Measurements from ENCODE around the gene SPARC.

Gene SPARC

DNA sequence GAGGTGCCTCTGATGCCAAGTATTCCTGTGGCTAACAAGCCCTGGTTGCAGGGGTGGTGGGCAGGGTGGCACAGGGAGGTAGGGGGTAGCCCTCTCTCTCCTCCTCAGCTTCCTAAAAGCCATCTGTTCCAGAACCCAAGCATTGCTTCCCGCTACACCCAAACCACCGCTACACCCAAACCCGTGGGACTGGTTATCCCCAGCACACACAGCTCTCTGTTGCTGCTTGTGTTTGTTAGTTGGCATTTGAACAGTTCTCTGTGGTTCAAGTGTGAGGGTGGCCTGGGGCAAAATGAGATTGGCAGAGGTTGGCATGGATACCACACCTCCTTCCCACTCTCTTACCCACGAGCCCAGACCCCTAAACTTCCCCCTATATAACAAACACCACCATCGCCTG, 40.4 kb downstream of the SPARC start:
- Histone ChIP-seq H3K27ac (ENCODE audit: poor library complexity, severe bottlenecking) (peak overlapping the region; percentile 66), H3K4me3 (ENCODE audit: severe bottlenecking) (no peak overlapping the region), H3K27me3 (ENCODE audit: insufficient read depth, poor library complexity, severe bottlenecking) (no peaks in the 10 kb centered on the region), H3K9me3 (ENCODE audit: severe bottlenecking) (no peaks in the 10 kb centered on the region), H3K36me3 (ENCODE audit: low read depth) (no peaks in the 10 kb centered on the region), H3K4me1 (ENCODE audit: insufficient read depth, poor library complexity, severe bottlenecking) (peaks cover 19% of the 10 kb centered on the region)
- no peak for ATAC-seq (ENCODE audit: low read depth)
- TF ChIP-seq, protein P1, sequence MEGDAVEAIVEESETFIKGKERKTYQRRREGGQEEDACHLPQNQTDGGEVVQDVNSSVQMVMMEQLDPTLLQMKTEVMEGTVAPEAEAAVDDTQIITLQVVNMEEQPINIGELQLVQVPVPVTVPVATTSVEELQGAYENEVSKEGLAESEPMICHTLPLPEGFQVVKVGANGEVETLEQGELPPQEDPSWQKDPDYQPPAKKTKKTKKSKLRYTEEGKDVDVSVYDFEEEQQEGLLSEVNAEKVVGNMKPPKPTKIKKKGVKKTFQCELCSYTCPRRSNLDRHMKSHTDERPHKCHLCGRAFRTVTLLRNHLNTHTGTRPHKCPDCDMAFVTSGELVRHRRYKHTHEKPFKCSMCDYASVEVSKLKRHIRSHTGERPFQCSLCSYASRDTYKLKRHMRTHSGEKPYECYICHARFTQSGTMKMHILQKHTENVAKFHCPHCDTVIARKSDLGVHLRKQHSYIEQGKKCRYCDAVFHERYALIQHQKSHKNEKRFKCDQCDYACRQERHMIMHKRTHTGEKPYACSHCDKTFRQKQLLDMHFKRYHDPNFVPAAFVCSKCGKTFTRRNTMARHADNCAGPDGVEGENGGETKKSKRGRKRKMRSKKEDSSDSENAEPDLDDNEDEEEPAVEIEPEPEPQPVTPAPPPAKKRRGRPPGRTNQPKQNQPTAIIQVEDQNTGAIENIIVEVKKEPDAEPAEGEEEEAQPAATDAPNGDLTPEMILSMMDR (IDR thresholded peaks at IDR 0.05; ENCODE audit: poor library complexity, severe bottlenecking) = no peak
- DNase-seq (ENCODE audit: low spot score) = peak; percentile 50

DNA sequence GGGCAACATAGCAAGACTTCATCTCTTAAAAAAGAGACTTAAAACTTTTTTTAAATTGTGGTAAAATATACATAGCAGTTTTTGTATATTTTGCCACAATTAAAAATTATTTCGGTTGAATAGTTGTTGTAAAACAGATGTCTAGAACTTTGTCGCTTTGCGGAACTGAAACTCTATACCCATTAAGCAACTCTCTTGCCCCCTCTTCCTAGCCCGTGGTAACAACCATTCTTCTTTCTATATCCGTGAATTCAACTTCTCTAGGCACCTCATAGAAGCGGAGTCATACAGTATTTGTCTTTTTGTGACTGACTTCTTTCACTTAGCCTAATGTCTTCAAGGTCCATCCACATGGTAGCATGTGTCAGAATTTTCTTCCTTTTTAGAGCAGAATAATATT, 43.3 kb downstream of the SPARC start:
- TF ChIP-seq, protein P1 (IDR thresholded peaks at IDR 0.05; ENCODE audit: poor library complexity, severe bottlenecking) = no peak
- no peak overlapping the region for H3K27ac ChIP-seq (ENCODE audit: poor library complexity, severe bottlenecking)
- ATAC-seq (ENCODE audit: low read depth) = no peak
- H3K27me3 ChIP-seq (ENCODE audit: insufficient read depth, poor library complexity, severe bottlenecking) = no peaks in the 10 kb centered on the region
- DNase-seq (ENCODE audit: low spot score) = no peak
- H3K36me3 ChIP-seq (ENCODE audit: low read depth) = no peaks in the 10 kb centered on the region
- no peak overlapping the region for H3K4me3 ChIP-seq (ENCODE audit: severe bottlenecking)
- H3K4me1 ChIP-seq (ENCODE audit: insufficient read depth, poor library complexity, severe bottlenecking) = peaks cover 19% of the 10 kb centered on the region
- H3K9me3 ChIP-seq (ENCODE audit: severe bottlenecking) = no peaks in the 10 kb centered on the region

DNA sequence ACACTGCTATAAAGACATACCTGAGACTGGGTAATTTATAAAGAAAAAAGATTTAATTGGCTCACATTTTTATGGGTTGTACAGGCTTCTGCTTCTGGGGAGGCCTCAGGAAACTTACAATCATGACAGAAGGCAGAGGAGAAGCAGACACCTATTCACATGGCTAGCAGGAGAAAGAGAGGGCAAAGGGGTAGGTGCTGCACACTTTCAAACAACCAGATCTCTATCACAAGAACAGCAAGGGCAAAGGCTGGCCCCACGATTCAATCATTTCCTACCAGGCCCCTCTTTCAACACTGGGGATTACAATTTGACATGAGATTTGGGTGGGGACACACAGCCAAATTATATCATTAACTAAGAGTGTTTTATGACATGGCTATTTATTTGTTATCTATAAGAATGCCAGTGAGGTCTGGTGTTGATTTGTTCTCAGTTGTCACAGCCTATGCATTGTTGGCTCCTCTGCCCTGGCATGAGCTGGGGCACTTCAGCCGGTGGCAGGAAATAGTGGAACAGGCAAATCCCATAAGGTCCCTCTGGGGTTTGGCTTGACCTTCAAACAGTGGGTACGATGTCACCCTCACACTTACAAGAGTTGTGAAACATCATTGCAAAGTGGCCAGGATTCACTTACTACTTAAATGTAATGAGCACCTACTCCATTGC, 44.1 kb downstream of the SPARC start:
- H3K27me3 ChIP-seq (ENCODE audit: insufficient read depth, poor library complexity, severe bottlenecking) = no peaks in the 10 kb centered on the region
- no peak overlapping the region for H3K27ac ChIP-seq (ENCODE audit: poor library complexity, severe bottlenecking)
- TF ChIP-seq, protein P1 (IDR thresholded peaks at IDR 0.05; ENCODE audit: poor library complexity, severe bottlenecking) = no peak
- DNase-seq (ENCODE audit: low spot score) (no peak), ATAC-seq (ENCODE audit: low read depth) (no peak)
- H3K4me3 ChIP-seq (ENCODE audit: severe bottlenecking) = no peak overlapping the region
- peaks cover 18% of the 10 kb centered on the region for H3K4me1 ChIP-seq (ENCODE audit: insufficient read depth, poor library complexity, severe bottlenecking)
- no peaks in the 10 kb centered on the region for H3K9me3 ChIP-seq (ENCODE audit: severe bottlenecking)
- H3K36me3 ChIP-seq (ENCODE audit: low read depth) = no peaks in the 10 kb centered on the region

DNA sequence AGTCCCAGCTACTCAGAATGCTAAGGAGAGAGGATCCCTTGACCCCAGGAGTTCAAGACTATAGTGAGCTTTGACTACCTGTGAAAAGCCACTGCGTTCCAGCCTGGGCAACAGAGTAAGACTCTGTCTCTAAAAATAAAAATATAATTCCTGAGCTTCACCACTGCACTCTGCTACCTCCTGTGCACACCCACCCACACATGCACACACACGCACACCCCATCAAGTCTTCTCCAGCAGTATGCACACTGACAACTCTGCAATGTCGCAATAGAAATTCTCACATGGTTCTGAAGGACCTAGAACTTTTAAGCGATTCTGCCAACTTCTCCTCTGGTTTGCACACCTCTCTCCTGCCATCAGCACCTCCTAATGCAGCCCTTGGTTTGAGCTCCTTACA, 48.1 kb downstream of the SPARC start:
- Histone ChIP-seq H3K4me1 (ENCODE audit: insufficient read depth, poor library complexity, severe bottlenecking) (peaks cover 7% of the 10 kb centered on the region), H3K4me3 (ENCODE audit: severe bottlenecking) (no peak overlapping the region), H3K27me3 (ENCODE audit: insufficient read depth, poor library complexity, severe bottlenecking) (no peaks in the 10 kb centered on the region), H3K9me3 (ENCODE audit: severe bottlenecking) (no peaks in the 10 kb centered on the region), H3K36me3 (ENCODE audit: low read depth) (no peaks in the 10 kb centered on the region), H3K27ac (ENCODE audit: poor library complexity, severe bottlenecking) (peak overlapping the region; percentile 47)
- ATAC-seq (ENCODE audit: low read depth) (no peak), DNase-seq (ENCODE audit: low spot score) (no peak)
- TF ChIP-seq, protein P1 (IDR thresholded peaks at IDR 0.05; ENCODE audit: poor library complexity, severe bottlenecking) = no peak

DNA sequence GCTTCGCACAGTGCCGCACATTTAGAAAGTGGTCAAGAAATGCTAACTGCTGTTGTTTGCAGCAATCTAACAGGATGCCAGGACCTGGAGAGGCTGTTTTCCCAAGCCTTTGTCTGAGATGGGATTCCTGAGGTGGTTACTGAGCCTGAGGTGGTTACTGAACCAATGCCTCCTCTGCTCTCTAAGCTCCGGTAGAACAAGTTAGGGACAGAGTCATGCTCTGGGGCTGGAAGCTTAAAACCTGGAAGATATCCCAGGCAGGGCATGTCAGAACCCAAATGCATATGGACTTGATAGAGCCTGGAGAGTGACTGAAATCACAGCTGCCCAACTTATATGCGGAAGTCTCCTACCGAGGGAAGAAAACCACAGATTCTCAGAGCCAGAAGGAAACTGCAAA, 49.0 kb downstream of the SPARC start:
- Histone ChIP-seq H3K27ac (ENCODE audit: poor library complexity, severe bottlenecking) (peak overlapping the region; percentile 47), H3K36me3 (ENCODE audit: low read depth) (no peaks in the 10 kb centered on the region), H3K4me1 (ENCODE audit: insufficient read depth, poor library complexity, severe bottlenecking) (peaks cover 8% of the 10 kb centered on the region), H3K27me3 (ENCODE audit: insufficient read depth, poor library complexity, severe bottlenecking) (no peaks in the 10 kb centered on the region), H3K4me3 (ENCODE audit: severe bottlenecking) (no peak overlapping the region), H3K9me3 (ENCODE audit: severe bottlenecking) (no peaks in the 10 kb centered on the region)
- TF ChIP-seq, protein P1 (IDR thresholded peaks at IDR 0.05; ENCODE audit: poor library complexity, severe bottlenecking) = no peak
- DNase-seq (ENCODE audit: low spot score) (no peak), ATAC-seq (ENCODE audit: low read depth) (peak; percentile 84)

Measured in RWPE2 (cell line).